Smooth muscle cell (in vitro differentiated cells): ENCODE measurements around the gene SPRR2A. TPM values are rescaled to one million over a fixed set of nuclear protein-coding genes. Genes with fewer than 3 reads are reported as not detected.

Experiments
- DNase-seq: peaks from one replicate; lab custom pipeline; 2025; ENCODE audit not compliant: unreplicated experiment; lab: John Stamatoyannopoulos, UW
- H2AFZ ChIP-seq: fragments of 200-600 bp; sonication (generic); 2 replicates; pipeline ENCODE4 v1.6.0; 2016; ENCODE audit warnings: antibody characterized with exemption, low read depth, mild to moderate bottlenecking
- H3F3A ChIP-seq: fragments of 200-600 bp; sonication (generic); 2 replicates; pipeline ENCODE4 v1.6.0; 2017; ENCODE audit warnings: antibody characterized with exemption, low read depth
- H3K27ac ChIP-seq: fragments of 200-600 bp; sonication (generic); 2 replicates; pipeline ENCODE4 v1.5.1; 2016; ENCODE audit warnings: low read depth, mild to moderate bottlenecking
- H3K27me3 ChIP-seq: fragments of 200-600 bp; sonication (generic); 2 replicates; pipeline ENCODE4 v1.6.1; 2016; ENCODE audit warnings: low read depth, mild to moderate bottlenecking
- H3K36me3 ChIP-seq: fragments of 200-600 bp; sonication (generic); 2 replicates; pipeline ENCODE4 v1.5.1; 2016; ENCODE audit warnings: low read depth
- H3K4me1 ChIP-seq: fragments of 200-600 bp; sonication (generic); 2 replicates; pipeline ENCODE4 v1.5.1; 2016; ENCODE audit warnings: low read depth
- H3K4me2 ChIP-seq: fragments of 200-600 bp; sonication (generic); 2 replicates; pipeline ENCODE4 v1.6.0; 2016; ENCODE audit warnings: mild to moderate bottlenecking
- H3K4me3 ChIP-seq: fragments of 200-600 bp; sonication (generic); 2 replicates; pipeline ENCODE4 v1.5.1; 2016; ENCODE audit warnings: mild to moderate bottlenecking
- H3K79me2 ChIP-seq: fragments of 200-600 bp; sonication (generic); 2 replicates; pipeline ENCODE4 v1.6.0; 2016; ENCODE audit warnings: low read depth, mild to moderate bottlenecking
- H3K9ac ChIP-seq: fragments of 200-600 bp; sonication (generic); 2 replicates; pipeline ENCODE4 v1.6.0; 2016; ENCODE audit warnings: low read depth
- H3K9me3 ChIP-seq: fragments of 200-600 bp; sonication (generic); replicated peaks from 2 replicates; pipeline ENCODE4 v1.5.1; 2016; ENCODE audit warnings: low read depth
- H4K20me1 ChIP-seq: fragments of 200-600 bp; sonication (generic); 2 replicates; pipeline ENCODE4 v1.6.0; 2016; ENCODE audit warnings: low read depth
- CTCF ChIP-seq: fragments of 200-600 bp; sonication (generic); IDR thresholded peaks from 2 replicates; pipeline ENCODE4 v1.5.1; 2017; ENCODE audit warnings: borderline replicate concordance, mild to moderate bottlenecking, antibody characterized with exemption; ENCODE audit not compliant: insufficient read depth, poor library complexity, severe bottlenecking
- WGBS: methylation state at CpG from one replicate; pipeline ENCODE4 v1.1.7; 2016; ENCODE audit warnings: low lambda C conversion rate; 5-methylcytosine and 5-hydroxymethylcytosine counted together
- polyA plus RNA-seq: library from polyadenylated mRNA; unstranded; fragments of >200 nt; fragmentation: Nextera tagmentation; extraction: Ambion mirVana; gene quantifications from 2 replicates; pipeline ENCODE4 v1.2.1, GENCODE V29; 2016
- total RNA-seq: library from RNA; depleted of rRNA; stranded (reverse); fragments of >200 nt; gene quantifications from 2 replicates; pipeline ENCODE4 v1.2.3, GENCODE V29; 2014

Gene SPRR2A
- total and polyA plus RNA-seq, 2 experiments from 2014 or later = 1.5 TPM; not detected in 1

DNA sequence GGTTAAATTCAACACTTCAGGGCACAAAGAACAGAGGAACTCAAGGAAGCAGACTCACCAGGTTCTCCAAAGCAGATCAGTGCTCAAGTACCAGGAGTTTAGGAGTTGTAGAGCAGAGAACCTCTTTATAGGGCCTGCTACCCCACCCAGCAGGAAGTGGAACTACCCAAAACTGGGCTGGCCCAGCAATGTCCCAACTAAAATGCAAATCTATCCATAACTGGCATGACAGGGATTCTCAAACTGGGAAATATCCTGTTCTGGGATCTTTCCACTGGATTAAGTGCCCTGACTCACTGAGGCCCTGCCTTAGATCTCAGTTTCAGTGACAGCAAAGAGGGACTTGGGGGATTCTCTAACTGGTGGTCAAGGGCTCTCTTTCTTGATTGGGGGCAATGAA is 37.1 kb upstream of the SPRR2A start, which contains the start of gene SPRR2E:
Gene SPRR2E (minus strand): TSS at position 101 of the 400 bp plus-strand sequence. CDS start 775 bp downstream, outside the sequence.
- H3K9ac ChIP-seq = no peak within 1 kb of the TSS
- H2AFZ ChIP-seq = no peak within 1 kb of the TSS
- no peaks in the 10 kb centered on the region for H3F3A ChIP-seq
- DNase-seq = no peak
- H3K4me3 ChIP-seq = no peak within 1 kb of the TSS
- TF ChIP-seq CTCF = no peak
- no peaks in the 10 kb centered on the region for H3K36me3 ChIP-seq
- no peak within 1 kb of the TSS for H3K4me2 ChIP-seq
- H3K9me3 ChIP-seq = no peaks in the 10 kb centered on the region
- no peaks in the 10 kb centered on the region for H3K27me3 ChIP-seq
- no peaks in the 10 kb centered on the region for H4K20me1 ChIP-seq
- H3K79me2 ChIP-seq = no peaks in the 10 kb centered on the region
- no peaks in the 10 kb centered on the region for H3K4me1 ChIP-seq
- H3K27ac ChIP-seq = no peak within 1 kb of the TSS

- H3K4me2 ChIP-seq = no peak overlapping the region
Measured at GRCh38 chr1:153087652-153088051, 30.3 kb upstream of the SPRR2A start.

DNA sequence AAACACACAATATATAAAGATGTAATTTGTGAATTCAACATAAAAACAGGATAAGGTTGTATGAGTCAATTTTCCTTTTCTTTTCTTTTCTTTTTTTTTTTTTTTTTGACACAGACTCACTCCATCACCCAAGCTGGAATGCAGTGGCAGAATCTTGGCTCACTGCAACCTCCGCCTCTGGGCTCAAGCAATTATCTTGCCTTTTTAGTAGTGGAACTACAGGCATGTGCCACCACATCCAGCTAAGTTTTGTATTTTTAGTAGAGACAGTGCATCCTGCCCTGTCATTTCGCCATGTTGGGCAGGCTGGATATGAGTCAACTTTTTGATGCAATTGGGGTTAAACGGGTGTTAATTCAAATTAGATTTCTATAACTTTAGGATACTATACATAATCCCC is 24.4 kb upstream of the SPRR2A start:
- Histone ChIP-seq H3F3A (no peaks in the 10 kb centered on the region), H4K20me1 (no peaks in the 10 kb centered on the region), H3K9ac (no peak overlapping the region), H3K79me2 (no peaks in the 10 kb centered on the region), H3K4me2 (no peak overlapping the region), H3K27me3 (no peaks in the 10 kb centered on the region), H3K36me3 (no peaks in the 10 kb centered on the region), H2AFZ (no peak overlapping the region), H3K27ac (no peak overlapping the region), H3K9me3 (no peaks in the 10 kb centered on the region), H3K4me1 (no peaks in the 10 kb centered on the region), H3K4me3 (no peak overlapping the region)
- 70% methylated on average over 3 of the region's 3 CpGs for WGBS
- DNase-seq = no peak
- TF ChIP-seq CTCF = no peak

More at GRCh38 chr1:153087652-153088051, 30.3 kb upstream of the SPRR2A start:
- WGBS = 87% methylated on average over 1 of the region's 1 CpG
- no peaks in the 10 kb centered on the region for H3K27me3 ChIP-seq
- H3K4me1 ChIP-seq = no peaks in the 10 kb centered on the region
- no peak overlapping the region for H2AFZ ChIP-seq
- no peak for TF ChIP-seq CTCF
- no peaks in the 10 kb centered on the region for H3K9me3 ChIP-seq
- DNase-seq = no peak
- H3K4me3 ChIP-seq = no peak overlapping the region
- H3K36me3 ChIP-seq = no peaks in the 10 kb centered on the region
- H4K20me1 ChIP-seq = no peaks in the 10 kb centered on the region
- no peaks in the 10 kb centered on the region for H3F3A ChIP-seq
- no peak overlapping the region for H3K9ac ChIP-seq
- no peaks in the 10 kb centered on the region for H3K79me2 ChIP-seq
- H3K27ac ChIP-seq = no peak overlapping the region
